ENCODE data around the gene SCARB2. TPM values are rescaled to one million over a fixed set of nuclear protein-coding genes. Genes with fewer than 3 reads are reported as not detected.

Gene SCARB2
- total and polyA plus RNA-seq, 4 donors: 58.2 to 136 (median 73.7) TPM

GRCh38 chr4:76207549-76207948, 6.1 kb downstream of the SCARB2 start:
- Histone ChIP-seq H3K36me3 (ENCODE audit: control insufficient read depth in 4 of 4, insufficient read depth in 3 of 4, low read depth in 1 of 4, low read length in 3 of 4) (no peaks in the 10 kb centered on the region), H3K27me3 (ENCODE audit: control insufficient read depth in 4 of 4, insufficient read depth in 4 of 4, low read length in 3 of 4) (no peaks in the 10 kb centered on the region), H3K4me3 (ENCODE audit: low read depth in 1 of 3, low read length in 3 of 3) (no peak overlapping the region), H3K27ac (ENCODE audit: low read depth in 1 of 2, low read length in 2 of 2) (peak overlapping the region; percentile 87 to 88), H3K4me1 (ENCODE audit: control insufficient read depth in 4 of 4, insufficient read depth in 4 of 4, low read length in 3 of 4) (peaks cover 4 to 76% (median 66%) of the 10 kb centered on the region in 4 donors), H3K9me3 (ENCODE audit: control insufficient read depth in 4 of 4, low read length in 3 of 4) (no peaks in the 10 kb centered on the region), H3K9ac (ENCODE audit: low read depth in 1 of 2, low read length in 2 of 2) (no peak overlapping the region)
- TF ChIP-seq HNF4G (IDR thresholded peaks at IDR 0.05) (no peak), FOXA2 (IDR thresholded peaks at IDR 0.05) (no peak), FOXA1 (IDR thresholded peaks at IDR 0.05) (no peak), HNF4A (conservative IDR thresholded peaks at IDR 0.05) (no peak), ATF3 (IDR thresholded peaks at IDR 0.05) (no peak), REST (IDR thresholded peaks at IDR 0.05) (no peak), GABPA (IDR thresholded peaks at IDR 0.05 in 1 of 2, conservative IDR thresholded peaks at IDR 0.05 in 1 of 2) (no peak), ZBTB33 (IDR thresholded peaks at IDR 0.05) (no peak), TAF1 (conservative IDR thresholded peaks at IDR 0.05) (no peak), CTCF (IDR thresholded peaks at IDR 0.05; ENCODE audit: low read depth, low read length, missing input control) (no peak), YY1 (IDR thresholded peaks at IDR 0.05) (no peak), RXRA (IDR thresholded peaks at IDR 0.05) (no peak), RAD21 (IDR thresholded peaks at IDR 0.05) (no peak), SP1 (IDR thresholded peaks at IDR 0.05) (no peak), NR2F2 (IDR thresholded peaks at IDR 0.05) (no peak), JUND (IDR thresholded peaks at IDR 0.05) (no peak), EGR1 (IDR thresholded peaks at IDR 0.05; ENCODE audit: low read depth in 2 of 2) (no peak)
- DNase-seq (ENCODE audit: low spot score): no peak

Measured in liver (tissue), 9 donors.